ENCODE measurements around the gene ORMDL2. TPM values are rescaled to one million over a fixed set of nuclear protein-coding genes. Genes with fewer than 3 reads are reported as not detected.
"Not testable (repeated sequence)": the region's sequence is repeated elsewhere in the genome, so short reads cannot be mapped to it uniquely, and the experiment has no call there.

Gene ORMDL2
- total RNA-seq, 1 experiment from 2014 or later: 18.3 TPM

DNA sequence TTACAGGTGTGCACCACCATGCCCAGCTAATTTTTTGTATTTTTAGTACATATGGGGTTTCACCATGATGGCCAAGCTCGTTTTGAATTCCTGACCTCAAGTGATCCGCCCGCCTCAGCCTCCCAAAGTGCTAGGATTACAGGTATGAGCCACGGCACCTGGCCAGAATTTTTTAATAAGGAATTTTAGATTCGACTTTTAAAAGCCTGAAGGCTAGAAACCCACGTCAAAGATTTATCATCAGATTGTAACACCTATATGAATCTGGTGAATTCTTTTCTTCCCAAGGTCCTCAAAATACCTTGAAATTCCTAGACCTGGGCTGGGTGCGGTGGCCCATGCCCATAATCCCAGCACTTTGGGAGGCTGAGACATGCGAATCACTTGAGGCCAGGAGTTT, 43.6 kb downstream of the ORMDL2 start:
- DNase-seq: no peak
- H3K27me3 ChIP-seq (ENCODE audit: control insufficient read depth, insufficient read depth, low read length): no peaks in the 10 kb centered on the region
- H3K36me3 ChIP-seq (replicated peaks; ENCODE audit: control insufficient read depth, insufficient read depth, low read length): no peaks in the 10 kb centered on the region
- no peak overlapping the region for H3K4me3 ChIP-seq (ENCODE audit: insufficient read depth, low read depth, low read length)

DNA sequence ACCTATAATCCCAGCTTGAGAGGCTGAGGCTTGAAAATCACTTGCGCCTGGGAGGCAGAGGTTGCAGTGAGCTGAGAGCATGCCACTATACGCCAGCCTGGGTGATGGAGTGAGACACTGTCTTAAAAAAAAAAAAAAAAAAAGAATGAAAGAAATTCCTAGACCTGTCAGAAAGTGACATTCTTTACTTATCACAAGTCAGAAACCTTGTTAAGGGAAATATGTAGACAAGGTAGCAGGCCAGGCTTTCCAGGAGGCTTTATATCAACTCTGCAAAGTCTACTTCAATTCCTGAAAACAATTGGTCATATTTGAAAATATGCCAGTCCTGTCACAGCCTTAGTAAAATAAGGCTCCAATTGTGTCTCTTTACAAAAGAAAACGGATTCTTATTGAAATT, 44.0 kb downstream of the ORMDL2 start:
- no peak overlapping the region for H3K4me3 ChIP-seq (ENCODE audit: insufficient read depth, low read depth, low read length)
- no peak for DNase-seq
- no peaks in the 10 kb centered on the region for H3K27me3 ChIP-seq (ENCODE audit: control insufficient read depth, insufficient read depth, low read length)
- no peaks in the 10 kb centered on the region for H3K36me3 ChIP-seq (replicated peaks; ENCODE audit: control insufficient read depth, insufficient read depth, low read length)

DNA sequence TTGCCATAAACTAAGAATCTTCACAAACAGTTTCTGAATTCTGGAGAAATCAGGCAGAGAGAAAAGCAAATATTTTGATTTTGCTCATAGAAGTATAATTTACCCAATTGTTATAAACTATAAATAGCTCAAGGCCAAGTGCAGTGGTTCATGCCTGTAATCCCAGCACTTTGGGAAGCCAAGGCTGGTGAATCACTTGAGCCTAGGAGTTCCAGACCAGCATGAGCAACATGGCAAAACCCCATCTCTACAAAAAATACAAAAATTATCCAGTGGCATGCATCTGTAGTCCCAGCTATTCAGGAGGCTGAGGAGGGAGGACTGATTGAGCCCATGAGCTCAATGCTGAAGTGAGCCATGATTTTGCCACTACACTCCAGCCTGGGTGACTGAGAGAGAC, 44.4 kb downstream of the ORMDL2 start:
- no peak overlapping the region for H3K4me3 ChIP-seq (ENCODE audit: insufficient read depth, low read depth, low read length)
- H3K36me3 ChIP-seq (replicated peaks; ENCODE audit: control insufficient read depth, insufficient read depth, low read length): no peaks in the 10 kb centered on the region
- H3K27me3 ChIP-seq (ENCODE audit: control insufficient read depth, insufficient read depth, low read length): no peaks in the 10 kb centered on the region
- no peak for DNase-seq

DNA sequence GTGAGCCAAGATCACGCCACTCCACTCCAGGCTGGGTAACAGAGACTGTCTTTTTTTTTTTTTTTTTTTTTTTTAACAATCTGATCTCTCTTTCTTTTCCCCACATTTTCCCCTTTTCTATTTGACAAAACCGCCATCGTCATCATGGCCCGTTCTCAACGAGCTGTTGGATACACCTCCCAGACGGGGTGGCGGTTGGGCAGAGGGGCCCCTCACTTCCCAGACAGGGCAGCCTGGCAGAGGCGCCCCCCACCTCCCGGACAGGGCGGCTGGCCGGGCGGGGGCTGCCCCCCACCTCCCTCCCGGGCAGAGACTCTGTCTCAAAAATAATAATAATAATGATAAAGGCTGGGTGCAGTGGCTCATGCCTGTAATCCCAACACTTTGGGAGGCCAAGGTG, 45.1 kb downstream of the ORMDL2 start:
- not testable (repeated sequence) for H3K36me3 ChIP-seq (replicated peaks; ENCODE audit: control insufficient read depth, insufficient read depth, low read length); H3K4me3 ChIP-seq (ENCODE audit: insufficient read depth, low read depth, low read length); H3K27me3 ChIP-seq (ENCODE audit: control insufficient read depth, insufficient read depth, low read length); DNase-seq

DNA sequence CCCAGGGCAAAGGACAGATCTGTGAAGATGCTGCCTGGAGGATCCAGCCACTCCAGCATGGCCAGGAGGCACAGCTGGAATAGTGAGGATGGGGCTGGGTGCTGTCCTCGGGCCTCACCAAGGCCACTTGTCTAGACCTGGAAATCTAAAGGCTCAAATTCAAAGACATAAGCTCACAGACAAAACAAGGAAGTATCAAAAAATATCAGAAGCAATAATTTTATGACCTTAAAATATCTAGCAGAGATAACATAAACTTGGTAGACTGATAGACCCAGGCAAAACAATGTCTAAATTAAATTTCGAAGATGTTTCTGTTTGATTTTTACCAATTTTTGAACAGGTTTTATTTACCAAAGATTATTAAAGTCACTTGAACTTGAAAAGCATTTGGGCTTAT, 47.5 kb downstream of the ORMDL2 start:
- Histone ChIP-seq H3K27me3 (ENCODE audit: control insufficient read depth, insufficient read depth, low read length) (no peaks in the 10 kb centered on the region), H3K36me3 (replicated peaks; ENCODE audit: control insufficient read depth, insufficient read depth, low read length) (no peaks in the 10 kb centered on the region)
- DNase-seq: no peak

DNA sequence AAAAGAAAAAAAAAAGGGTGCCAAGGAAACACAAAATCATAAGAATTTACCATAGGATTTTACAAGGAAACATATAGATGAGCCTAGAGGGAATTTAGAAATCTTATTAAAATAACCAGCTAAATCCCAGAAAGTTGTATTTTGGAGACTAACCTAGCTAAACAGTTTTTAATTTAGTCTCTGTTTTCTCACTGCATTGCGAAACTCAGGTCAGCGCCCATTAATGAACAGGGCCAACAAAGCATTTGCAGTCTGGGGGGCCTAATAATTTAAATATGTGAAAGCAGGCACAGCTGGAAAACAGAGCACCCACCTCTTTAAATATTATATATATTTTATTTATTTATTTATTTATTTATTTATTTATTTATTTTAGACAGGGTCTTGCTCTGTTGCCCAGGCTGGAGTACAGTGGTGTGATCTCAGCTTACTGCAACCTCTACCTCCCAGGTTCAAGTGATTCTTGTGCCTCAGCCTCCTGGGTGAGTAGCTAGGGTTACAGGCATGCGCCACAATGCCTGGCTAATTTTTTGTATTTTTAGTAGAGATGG, 48.7 kb downstream of the ORMDL2 start:
- not testable (repeated sequence) for H3K27me3 ChIP-seq (ENCODE audit: control insufficient read depth, insufficient read depth, low read length); H3K4me3 ChIP-seq (ENCODE audit: insufficient read depth, low read depth, low read length); H3K36me3 ChIP-seq (replicated peaks; ENCODE audit: control insufficient read depth, insufficient read depth, low read length); DNase-seq

More for the DNA sequence above, 47.5 kb downstream of the ORMDL2 start:
- no peak overlapping the region for H3K4me3 ChIP-seq (ENCODE audit: insufficient read depth, low read depth, low read length)

Other genes with a start within 250 kb of the ORMDL2 start
- gene OR2AP1, start 245.6 kb upstream of the ORMDL2 start, total RNA-seq (2014; rRNA removed; shearing (Covaris generic)): not detected in 2 replicates
- not detected in 2 replicates for gene OR10P1, start 181.1 kb upstream of the ORMDL2 start, total RNA-seq (2014; rRNA removed; shearing (Covaris generic))
- gene ITGA7, start 110.1 kb upstream of the ORMDL2 start, total RNA-seq (2014; rRNA removed; shearing (Covaris generic)): 38.0 and 46.1 TPM in 2 replicates
- 59.6 and 76.9 TPM in 2 replicates for gene BLOC1S1, start 102.0 kb upstream of the ORMDL2 start, total RNA-seq (2014; rRNA removed; shearing (Covaris generic))
- gene RDH5, start 97.6 kb upstream of the ORMDL2 start, total RNA-seq (2014; rRNA removed; shearing (Covaris generic)): 2.1 and 4.2 TPM in 2 replicates
- 314 and 321 TPM in 2 replicates for gene CD63, start 89.0 kb upstream of the ORMDL2 start, total RNA-seq (2014; rRNA removed; shearing (Covaris generic))
- gene GDF11, start 74.9 kb upstream of the ORMDL2 start, total RNA-seq (2014; rRNA removed; shearing (Covaris generic)): 11.1 and 13.7 TPM in 2 replicates
- gene SARNP, start 317 bp upstream of the ORMDL2 start, total RNA-seq (2014; rRNA removed; shearing (Covaris generic)): 99.1 and 119 TPM in 2 replicates
- 30.1 and 35.1 TPM in 2 replicates for gene DNAJC14, start 11.5 kb downstream of the ORMDL2 start, total RNA-seq (2014; rRNA removed; shearing (Covaris generic))
- gene MMP19, start 24.9 kb downstream of the ORMDL2 start, total RNA-seq (2014; rRNA removed; shearing (Covaris generic)): 1.1 and 1.4 TPM in 2 replicates
- 94.2 and 97.8 TPM in 2 replicates for gene PYM1, start 109.9 kb downstream of the ORMDL2 start, total RNA-seq (2014; rRNA removed; shearing (Covaris generic))
- 7.9 and 10.9 TPM in 2 replicates for gene DGKA, start 113.1 kb downstream of the ORMDL2 start, total RNA-seq (2014; rRNA removed; shearing (Covaris generic))
- 28.4 and 38.1 TPM in 2 replicates for gene PMEL, start 148.0 kb downstream of the ORMDL2 start, total RNA-seq (2014; rRNA removed; shearing (Covaris generic))
- 63.3 and 68.0 TPM in 2 replicates for gene CDK2, start 148.8 kb downstream of the ORMDL2 start, total RNA-seq (2014; rRNA removed; shearing (Covaris generic))
- gene RAB5B, start 156.0 kb downstream of the ORMDL2 start, total RNA-seq (2014; rRNA removed; shearing (Covaris generic)): 52.1 and 52.4 TPM in 2 replicates
- 24.0 and 27.2 TPM in 2 replicates for gene SUOX, start 179.2 kb downstream of the ORMDL2 start, total RNA-seq (2014; rRNA removed; shearing (Covaris generic))
- 1.5 and 3.7 TPM in 2 replicates for gene IKZF4, start 203.0 kb downstream of the ORMDL2 start, total RNA-seq (2014; rRNA removed; shearing (Covaris generic))
- gene RPS26, start 223.9 kb downstream of the ORMDL2 start, total RNA-seq (2014; rRNA removed; shearing (Covaris generic)): 830 and 1,197 TPM in 2 replicates